HCT116 (cell line): ENCODE results near the gene PRPF6. TPM values are rescaled to one million over a fixed set of nuclear protein-coding genes. Genes with fewer than 3 reads are reported as not detected.

ENCODE experiments used
- ATAC-seq: fragments of 200-7000 bp; cut with Tn5 transposase; 2 replicates; pipeline ENCODE4 v1.9.1; 2020; ENCODE audit warnings: mild to moderate bottlenecking, moderate library complexity
- BruUV-seq: library from RNA; stranded (reverse); fragments of 400-500 nt; replicated peaks from 2 replicates; lab custom pipeline; 2021; lab: Mats Ljungman, UMichigan
- CTCF ChIA-PET: fragments of 300-600 bp; sonication (Branson Sonifier 250); formaldehyde crosslinking; loops from one replicate; lab custom pipeline; 2021; ENCODE audit warnings: antibody characterized with exemption; lab: Charles Lee
- POLR2A ChIA-PET: fragments of 300-600, 350-600 bp; sonication (Branson Sonifier 250); formaldehyde crosslinking; loops from one replicate; lab custom pipeline; 2021; ENCODE audit warnings: antibody characterized with exemption; lab: Charles Lee
- RAD21 ChIA-PET, 2 experiments: fragments of 300-600 bp; sonication (Branson Sonifier 250); formaldehyde crosslinking; loops; one replicate each; lab custom pipeline; 2023; ENCODE audit warnings: low total read pairs in 2 of 2; ENCODE audit not compliant: uncharacterized antibody in 2 of 2, unreplicated experiment in 2 of 2, low non-redundant PET in 1 of 2; lab: Charles Lee
- DNase-seq: peaks from one replicate; pipeline ENCODE4 v3.0.0-alpha.2; 2010; ENCODE audit warnings: low read depth, low spot score
- H2AFZ ChIP-seq: fragments of 200-600 bp; shearing (Covaris generic), sonication (generic); 2 replicates; pipeline ENCODE4 v1.6.1; 2017; ENCODE audit warnings: low read depth, mixed run types, mixed read lengths, antibody characterized with exemption, low read length; ENCODE audit not compliant: poor library complexity, severe bottlenecking
- H3K27ac ChIP-seq: 2 replicates; pipeline ENCODE4 v1.5.1; 2012; ENCODE audit warnings: low read depth, low read length
- H3K27me3 ChIP-seq: fragments of 200-600 bp; sonication (generic); 2 replicates; pipeline ENCODE4 v1.6.1; 2016; ENCODE audit warnings: mixed run types, low read length, mixed read lengths; ENCODE audit not compliant: insufficient read depth
- H3K36me3 ChIP-seq, 2 experiments: fragments of 200-500 bp in 1 of 2; fragments of 200-600 bp in 1 of 2; sonication (Bioruptor generic) in 1 of 2; sonication (generic) in 1 of 2; 2 replicates each; pipeline versions ENCODE4 v1.5.1 to v1.6.1; 2014 to 2016; ENCODE audit warnings: low read length in 2 of 2, inconsistent platforms in 1 of 2, mixed read lengths in 1 of 2, mixed run types in 1 of 2; ENCODE audit not compliant: insufficient read depth in 2 of 2, control insufficient read depth in 1 of 2
- H3K4me1 ChIP-seq, 2 experiments: fragments of 200-600 bp in 1 of 2; sonication (generic) in 1 of 2; 2 replicates each; pipeline versions ENCODE4 v1.5.1 to v1.6.1; 2012 to 2017; ENCODE audit warnings: low read length in 2 of 2, inconsistent platforms in 1 of 2, mild to moderate bottlenecking in 1 of 2, mixed read lengths in 1 of 2, mixed run types in 1 of 2, moderate library complexity in 1 of 2; ENCODE audit not compliant: insufficient read depth in 2 of 2, control insufficient read depth in 1 of 2
- H3K4me2 ChIP-seq: fragments of 200-600 bp; sonication (generic); 2 replicates; pipeline ENCODE4 v1.6.1; 2017; ENCODE audit warnings: mixed run types, low read length, mixed read lengths
- H3K4me3 ChIP-seq, 2 experiments: fragments of 200-600 bp in 1 of 2; sonication (generic) in 1 of 2; replicated peaks in 1 of 2; 2 replicates each; pipeline ENCODE4 v1.5.1; 2011 to 2016; ENCODE audit warnings: low read length in 2 of 2, control low read depth in 1 of 2, low read depth in 1 of 2, mild to moderate bottlenecking in 1 of 2, mixed read lengths in 1 of 2, mixed run types in 1 of 2
- H3K79me2 ChIP-seq: fragments of 200-600 bp; sonication (generic); 2 replicates; pipeline ENCODE4 v1.6.1; 2017; ENCODE audit warnings: mild to moderate bottlenecking, mixed run types, low read length, moderate library complexity, mixed read lengths; ENCODE audit not compliant: insufficient read depth
- H3K9ac ChIP-seq: fragments of 200-600 bp; sonication (generic); 2 replicates; pipeline ENCODE4 v1.6.1; 2016; ENCODE audit warnings: low read length, mixed read lengths
- H3K9me2 ChIP-seq: fragments of 200-600 bp; sonication (generic), shearing (Covaris generic); 2 replicates; pipeline ENCODE4 v1.6.1; 2017; ENCODE audit warnings: mixed run types, mild to moderate bottlenecking, moderate library complexity; ENCODE audit not compliant: insufficient read depth
- H3K9me3 ChIP-seq, 2 experiments: fragments of 200-500 bp in 1 of 2; fragments of 200-600 bp in 1 of 2; sonication (Bioruptor generic) in 1 of 2; sonication (generic) in 1 of 2; 2 replicates each; pipeline ENCODE4 v1.6.1; 2014 to 2017; ENCODE audit warnings: low read length in 2 of 2, mixed read lengths in 2 of 2, inconsistent platforms in 1 of 2, low read depth in 1 of 2, mild to moderate bottlenecking in 1 of 2, mixed run types in 1 of 2, moderate library complexity in 1 of 2; ENCODE audit not compliant: control insufficient read depth in 1 of 2, insufficient read depth in 1 of 2
- H4K20me1 ChIP-seq: fragments of 200-600 bp; sonication (generic), shearing (Covaris generic); 2 replicates; pipeline ENCODE4 v1.6.1; 2017; ENCODE audit warnings: mixed run types, mild to moderate bottlenecking, moderate library complexity; ENCODE audit not compliant: insufficient read depth
- EZH2 ChIP-seq: fragments of 200-600 bp; sonication (generic); IDR thresholded peaks from 2 replicates; pipeline ENCODE4 v1.6.1; 2017; ENCODE audit warnings: antibody characterized with exemption, mixed run types
- FOSL1 ChIP-seq: IDR thresholded peaks from 2 replicates; pipeline ENCODE4 v1.6.1; 2012; ENCODE audit warnings: low read depth
- POLR2AphosphoS5 ChIP-seq: IDR thresholded peaks from 2 replicates; pipeline ENCODE4 v1.6.1; 2011; ENCODE audit warnings: mild to moderate bottlenecking, low read depth, low read length, moderate library complexity
- SIN3A ChIP-seq: IDR thresholded peaks from 2 replicates; pipeline ENCODE4 v1.6.1; 2012; ENCODE audit warnings: low read depth
- SP1 ChIP-seq: IDR thresholded peaks from 2 replicates; pipeline ENCODE4 v1.6.1; 2012; ENCODE audit warnings: low read depth
- YY1 ChIP-seq: IDR thresholded peaks from 2 replicates; pipeline ENCODE4 v1.6.1; 2011; ENCODE audit warnings: low read length, low read depth, moderate library complexity, mild to moderate bottlenecking; ENCODE audit not compliant: insufficient replicate concordance; ENCODE audit errors: extremely low read depth
- ZNF274 ChIP-seq: fragments of 200-500 bp; sonication (Bioruptor generic); IDR thresholded peaks from 2 replicates; pipeline ENCODE4 v1.6.1; 2014; ENCODE audit warnings: mild to moderate bottlenecking, low read depth, low read length, inconsistent platforms
- intact Hi-C: fragments of 100-400 bp; cut with micrococcal nuclease; formaldehyde crosslinking; loops from 2 replicates; pipeline ENCODE4 v1.10.0; 2022
- total RNA-seq: library from RNA; stranded (reverse); gene quantifications from one replicate; pipeline ENCODE4 v1.2.1, GENCODE V29; 2021; ENCODE audit not compliant: unreplicated experiment
- TF ChIP-seq, protein P1 (sequence below): IDR thresholded peaks from 2 replicates; pipeline ENCODE4 v1.6.1; 2012
- TF ChIP-seq, protein P2 (sequence below), 3 experiments: fragments of 200-600 bp in 1 of 3; sonication (generic) in 1 of 3; IDR thresholded peaks in 2 of 3; conservative IDR thresholded peaks in 1 of 3; 2 replicates each; pipeline ENCODE4 v1.5.1; 2012 to 2017; ENCODE audit warnings: low read depth in 2 of 3, low read length in 2 of 3, antibody characterized with exemption in 1 of 3, borderline replicate concordance in 1 of 3, control low read depth in 1 of 3, mild to moderate bottlenecking in 1 of 3, mixed read lengths in 1 of 3, mixed run types in 1 of 3, moderate library complexity in 1 of 3; ENCODE audit not compliant: insufficient read depth in 1 of 3

PRPF6 gene
- total RNA-seq, 1 experiment from 2014 or later: 74.9 TPM

DNA sequence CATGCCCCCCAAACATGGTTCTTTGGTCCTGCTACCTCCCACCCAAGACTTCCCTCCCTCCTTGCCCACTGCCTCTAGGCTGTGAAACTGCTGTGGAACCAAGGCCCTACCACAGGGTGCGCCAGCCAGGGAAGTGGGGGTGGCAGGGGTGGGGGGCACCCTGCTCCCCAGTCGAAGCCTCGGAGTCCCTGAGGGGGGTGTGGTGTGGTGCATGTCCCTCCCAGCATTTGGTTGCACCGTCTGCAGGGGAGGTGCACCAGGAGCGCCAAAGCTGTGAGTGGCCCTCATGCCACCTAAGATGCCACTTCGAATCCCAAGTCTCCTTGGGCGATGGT lies 96.6 kb downstream of the PRPF6 start:
- intact Hi-C loops: no loop called here
- POLR2A ChIA-PET: no interaction called here
- RAD21 ChIA-PET: no interaction called here
- TF ChIP-seq YY1: no peak
- TF ChIP-seq FOSL1: no peak
- TF ChIP-seq SIN3A: no peak
- no peak for TF ChIP-seq POLR2AphosphoS5
- TF ChIP-seq, protein P1, sequence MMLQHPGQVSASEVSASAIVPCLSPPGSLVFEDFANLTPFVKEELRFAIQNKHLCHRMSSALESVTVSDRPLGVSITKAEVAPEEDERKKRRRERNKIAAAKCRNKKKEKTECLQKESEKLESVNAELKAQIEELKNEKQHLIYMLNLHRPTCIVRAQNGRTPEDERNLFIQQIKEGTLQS: no peak
- no peak for TF ChIP-seq ZNF274
- no peak for TF ChIP-seq EZH2
- TF ChIP-seq, protein P2, sequence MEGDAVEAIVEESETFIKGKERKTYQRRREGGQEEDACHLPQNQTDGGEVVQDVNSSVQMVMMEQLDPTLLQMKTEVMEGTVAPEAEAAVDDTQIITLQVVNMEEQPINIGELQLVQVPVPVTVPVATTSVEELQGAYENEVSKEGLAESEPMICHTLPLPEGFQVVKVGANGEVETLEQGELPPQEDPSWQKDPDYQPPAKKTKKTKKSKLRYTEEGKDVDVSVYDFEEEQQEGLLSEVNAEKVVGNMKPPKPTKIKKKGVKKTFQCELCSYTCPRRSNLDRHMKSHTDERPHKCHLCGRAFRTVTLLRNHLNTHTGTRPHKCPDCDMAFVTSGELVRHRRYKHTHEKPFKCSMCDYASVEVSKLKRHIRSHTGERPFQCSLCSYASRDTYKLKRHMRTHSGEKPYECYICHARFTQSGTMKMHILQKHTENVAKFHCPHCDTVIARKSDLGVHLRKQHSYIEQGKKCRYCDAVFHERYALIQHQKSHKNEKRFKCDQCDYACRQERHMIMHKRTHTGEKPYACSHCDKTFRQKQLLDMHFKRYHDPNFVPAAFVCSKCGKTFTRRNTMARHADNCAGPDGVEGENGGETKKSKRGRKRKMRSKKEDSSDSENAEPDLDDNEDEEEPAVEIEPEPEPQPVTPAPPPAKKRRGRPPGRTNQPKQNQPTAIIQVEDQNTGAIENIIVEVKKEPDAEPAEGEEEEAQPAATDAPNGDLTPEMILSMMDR (IDR thresholded peaks at IDR 0.05 in 2 of 3, conservative IDR thresholded peaks at IDR 0.05 in 1 of 3; ENCODE audit: borderline replicate concordance in 1 of 3, insufficient read depth in 1 of 3, low read depth in 2 of 3, low read length in 2 of 3): no peak
- TF ChIP-seq SP1: no peak
- H4K20me1 ChIP-seq: no peaks in the 10 kb centered on the region
- H3K27me3 ChIP-seq: no peaks in the 10 kb centered on the region
- H3K9me3 ChIP-seq: no peaks in the 10 kb centered on the region
- H3K79me2 ChIP-seq: peaks cover 9% of the 10 kb centered on the region; the same call in 1 of the 2 replicates
- no peak for ATAC-seq
- H2AFZ ChIP-seq: no peak overlapping the region
- DNase-seq: no peak
- no peaks in the 10 kb centered on the region for H3K9me2 ChIP-seq
- peaks cover 9 to 14% of the 10 kb centered on the region in 2 experiments for H3K4me1 ChIP-seq
- H3K4me3 ChIP-seq: no peak overlapping the region
- no peaks in the 10 kb centered on the region for H3K36me3 ChIP-seq
- H3K9ac ChIP-seq: no peak overlapping the region
- H3K27ac ChIP-seq: no peak overlapping the region
- H3K4me2 ChIP-seq: no peak overlapping the region
- BruUV-seq: no TSS peak
- CTCF ChIA-PET: no interaction called here
